ENCODE results near the gene ZNF175. TPM values are rescaled to one million over a fixed set of nuclear protein-coding genes. Genes with fewer than 3 reads are reported as not detected.

The ZNF175 gene
- total and polyA plus RNA-seq, 9 of the 15 experiments (the other 6 are each of a cell fraction or from before 2014, with no cell fraction given): 3.7 to 37.9 (median 14.0) TPM

DNA sequence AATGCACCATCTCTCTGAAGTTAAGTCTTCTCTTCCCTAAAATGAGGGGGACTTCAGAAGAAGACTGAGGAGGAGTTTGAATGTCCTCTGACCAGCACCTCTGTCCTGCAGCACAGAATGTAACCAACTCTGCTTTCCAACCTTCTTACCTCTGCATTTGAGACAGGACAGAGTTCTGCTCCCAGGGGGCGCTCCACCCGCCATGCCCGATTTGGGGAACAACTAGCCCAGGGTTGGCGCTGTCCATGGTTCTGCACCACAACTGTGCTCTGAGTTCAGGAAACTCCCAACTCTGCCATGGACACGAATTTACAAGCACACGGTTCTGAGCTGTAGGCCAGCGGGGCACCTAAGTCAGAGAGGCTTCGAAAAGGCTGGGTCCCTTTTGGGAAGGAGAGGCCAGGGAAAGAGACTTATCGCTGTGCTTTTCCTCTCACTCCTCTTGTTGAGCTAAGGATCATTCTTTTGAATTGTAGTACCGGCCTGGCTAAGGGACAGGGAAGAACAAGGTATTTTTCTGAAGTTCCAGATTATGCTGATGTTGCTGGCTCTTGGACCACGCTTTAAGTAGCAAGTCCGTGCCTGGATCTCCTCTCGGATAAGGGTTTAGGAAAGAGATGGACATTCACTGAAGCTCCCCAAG, 37.0 kb downstream of the ZNF175 start (continued):
- TF ChIP-seq UBTF (IDR thresholded peaks at IDR 0.05; ENCODE audit: borderline replicate concordance in 1 of 2, low read depth in 2 of 2, low read length in 2 of 2): no peak
- no peak for TF ChIP-seq BMI1 (IDR thresholded peaks at IDR 0.05; ENCODE audit: low read length)
- TF ChIP-seq HIVEP1 (CRISPR knock-in tag; IDR thresholded peaks at IDR 0.05): no peak
- TF ChIP-seq, protein P1, sequence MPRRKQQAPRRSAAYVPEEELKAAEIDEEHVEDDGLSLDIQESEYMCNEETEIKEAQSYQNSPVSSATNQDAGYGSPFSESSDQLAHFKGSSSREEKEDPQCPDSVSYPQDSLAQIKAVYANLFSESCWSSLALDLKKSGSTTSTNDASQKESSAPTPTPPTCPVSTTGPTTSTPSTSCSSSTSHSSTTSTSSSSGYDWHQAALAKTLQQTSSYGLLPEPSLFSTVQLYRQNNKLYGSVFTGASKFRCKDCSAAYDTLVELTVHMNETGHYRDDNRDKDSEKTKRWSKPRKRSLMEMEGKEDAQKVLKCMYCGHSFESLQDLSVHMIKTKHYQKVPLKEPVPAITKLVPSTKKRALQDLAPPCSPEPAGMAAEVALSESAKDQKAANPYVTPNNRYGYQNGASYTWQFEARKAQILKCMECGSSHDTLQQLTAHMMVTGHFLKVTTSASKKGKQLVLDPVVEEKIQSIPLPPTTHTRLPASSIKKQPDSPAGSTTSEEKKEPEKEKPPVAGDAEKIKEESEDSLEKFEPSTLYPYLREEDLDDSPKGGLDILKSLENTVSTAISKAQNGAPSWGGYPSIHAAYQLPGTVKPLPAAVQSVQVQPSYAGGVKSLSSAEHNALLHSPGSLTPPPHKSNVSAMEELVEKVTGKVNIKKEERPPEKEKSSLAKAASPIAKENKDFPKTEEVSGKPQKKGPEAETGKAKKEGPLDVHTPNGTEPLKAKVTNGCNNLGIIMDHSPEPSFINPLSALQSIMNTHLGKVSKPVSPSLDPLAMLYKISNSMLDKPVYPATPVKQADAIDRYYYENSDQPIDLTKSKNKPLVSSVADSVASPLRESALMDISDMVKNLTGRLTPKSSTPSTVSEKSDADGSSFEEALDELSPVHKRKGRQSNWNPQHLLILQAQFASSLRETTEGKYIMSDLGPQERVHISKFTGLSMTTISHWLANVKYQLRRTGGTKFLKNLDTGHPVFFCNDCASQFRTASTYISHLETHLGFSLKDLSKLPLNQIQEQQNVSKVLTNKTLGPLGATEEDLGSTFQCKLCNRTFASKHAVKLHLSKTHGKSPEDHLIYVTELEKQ (CRISPR knock-in tag; IDR thresholded peaks at IDR 0.05): no peak
- TF ChIP-seq RBM39 (optimal IDR thresholded peaks at IDR 0.05; ENCODE audit: low read depth, low read length): peak; percentile 30
- TF ChIP-seq SMAD2 (IDR thresholded peaks at IDR 0.05; ENCODE audit: low read depth, low read length): no peak
- peak; percentile 77 for TF ChIP-seq MAX (CRISPR knock-in tag; IDR thresholded peaks at IDR 0.05)
- TF ChIP-seq EWSR1 (IDR thresholded peaks at IDR 0.05; ENCODE audit: borderline replicate concordance, low read depth, partially characterized antibody): no peak
- no peak for TF ChIP-seq L3MBTL2 (IDR thresholded peaks at IDR 0.05)
- peak; percentile 8; the same call in 1 of the 2 replicates for TF ChIP-seq USF2 (CRISPR knock-in tag; IDR thresholded peaks at IDR 0.05)
- TF ChIP-seq FOXJ3 (CRISPR knock-in tag; IDR thresholded peaks at IDR 0.05): peak; percentile 47; the same call in 1 of the 2 replicates
- no peak for TF ChIP-seq HNRNPUL1 (IDR thresholded peaks at IDR 0.05; ENCODE audit: low read length)
- TF ChIP-seq MEF2D (tag; conservative IDR thresholded peaks at IDR 0.05; ENCODE audit: low read depth): no peak
- 0 out of 2 replicates have a peak, but pooled peaks have one; percentile 17 for TF ChIP-seq NCOR1 (IDR thresholded peaks at IDR 0.05)
- no peak for TF ChIP-seq HLTF (IDR thresholded peaks at IDR 0.05)
- TF ChIP-seq YY1 (IDR thresholded peaks at IDR 0.05; ENCODE audit: borderline replicate concordance in 1 of 3, control insufficient read depth in 1 of 3, extremely low read depth in 1 of 3, insufficient read depth in 3 of 3, insufficient read length in 1 of 3, insufficient replicate concordance in 2 of 3, low read depth in 1 of 3, low read length in 2 of 3): peak in 1 of 3 experiments; percentile 74
- TF ChIP-seq TOE1 (IDR thresholded peaks at IDR 0.05; ENCODE audit: borderline replicate concordance): peak; percentile 50; the same call in 1 of the 2 replicates
- peak; percentile 95 for TF ChIP-seq TOE1 (CRISPR knock-in tag; IDR thresholded peaks at IDR 0.05; ENCODE audit: borderline replicate concordance, low read depth)
- TF ChIP-seq MXI1 (IDR thresholded peaks at IDR 0.05; ENCODE audit: low read depth, low read length): peak; percentile 80

Measured in K562 (cell line).